Neural progenitor cell (in vitro differentiated cells): ENCODE measurements around the gene C6orf132.

Experiments used
- CTCF ChIP-seq: fragments of 200-600 bp; sonication (generic); IDR thresholded peaks from 2 replicates; pipeline ENCODE4 v1.5.1; 2017; ENCODE audit warnings: antibody characterized with exemption, mild to moderate bottlenecking
- EZH2 ChIP-seq: fragments of 200-600 bp; sonication (generic); IDR thresholded peaks from 2 replicates; pipeline ENCODE4 v1.6.1; 2017; ENCODE audit warnings: antibody characterized with exemption, mild to moderate bottlenecking, moderate library complexity
- EZH2phosphoT487 ChIP-seq: fragments of 200-600 bp; sonication (generic); IDR thresholded peaks from 2 replicates; pipeline ENCODE4 v1.6.1; 2017; ENCODE audit warnings: antibody characterized with exemption

- no peak for TF ChIP-seq CTCF
- no peak for TF ChIP-seq EZH2phosphoT487
- no peak for TF ChIP-seq EZH2
Measured at GRCh38 chr6:42066156-42066675, 76.2 kb downstream of the C6orf132 start.
